Subcutaneous abdominal adipose tissue (tissue), 5 donors: ENCODE results near the gene LMO1.
A peak's percentile ranks its signal among the peaks of the same experiment; 100 is the strongest.

ENCODE experiments used
- H3K27ac ChIP-seq: one replicate; pipeline ENCODE4 v1.7.0; 2013; ENCODE audit warnings: low read depth, mild to moderate bottlenecking, inconsistent platforms, low read length, moderate library complexity
- H3K27me3 ChIP-seq, 5 donors: one replicate each; pipeline ENCODE4 v1.7.0; 2013; ENCODE audit warnings: low read length in 5 of 5, inconsistent platforms in 1 of 5; ENCODE audit not compliant: control insufficient read depth in 5 of 5, insufficient read depth in 4 of 5
- H3K36me3 ChIP-seq, 5 donors: one replicate each; pipeline ENCODE4 v1.7.0; 2013; ENCODE audit warnings: low read length in 5 of 5; ENCODE audit not compliant: control insufficient read depth in 5 of 5, insufficient read depth in 5 of 5
- H3K4me1 ChIP-seq, 5 donors: one replicate each; pipeline ENCODE4 v1.7.0; 2013; ENCODE audit warnings: low read length in 5 of 5, mild to moderate bottlenecking in 3 of 5, moderate library complexity in 1 of 5; ENCODE audit not compliant: control insufficient read depth in 5 of 5, insufficient read depth in 5 of 5
- H3K4me3 ChIP-seq, 5 donors: one replicate each; pipeline ENCODE4 v1.7.0; 2013; ENCODE audit warnings: low read length in 5 of 5, low read depth in 1 of 5
- H3K9ac ChIP-seq, 5 donors: one replicate each; pipeline ENCODE4 v1.7.0; 2013; ENCODE audit warnings: low read length in 5 of 5, mild to moderate bottlenecking in 4 of 5, moderate library complexity in 3 of 5
- H3K9me3 ChIP-seq, 5 donors: one replicate each; pipeline ENCODE4 v1.7.0; 2013; ENCODE audit warnings: low read length in 5 of 5; ENCODE audit not compliant: control insufficient read depth in 5 of 5
- donor health status: healthy.
- donor health status: healthy.
- donor health status: healthy.
- donor health status: healthy.
- donor health status: healthy.

The LMO1 gene

DNA sequence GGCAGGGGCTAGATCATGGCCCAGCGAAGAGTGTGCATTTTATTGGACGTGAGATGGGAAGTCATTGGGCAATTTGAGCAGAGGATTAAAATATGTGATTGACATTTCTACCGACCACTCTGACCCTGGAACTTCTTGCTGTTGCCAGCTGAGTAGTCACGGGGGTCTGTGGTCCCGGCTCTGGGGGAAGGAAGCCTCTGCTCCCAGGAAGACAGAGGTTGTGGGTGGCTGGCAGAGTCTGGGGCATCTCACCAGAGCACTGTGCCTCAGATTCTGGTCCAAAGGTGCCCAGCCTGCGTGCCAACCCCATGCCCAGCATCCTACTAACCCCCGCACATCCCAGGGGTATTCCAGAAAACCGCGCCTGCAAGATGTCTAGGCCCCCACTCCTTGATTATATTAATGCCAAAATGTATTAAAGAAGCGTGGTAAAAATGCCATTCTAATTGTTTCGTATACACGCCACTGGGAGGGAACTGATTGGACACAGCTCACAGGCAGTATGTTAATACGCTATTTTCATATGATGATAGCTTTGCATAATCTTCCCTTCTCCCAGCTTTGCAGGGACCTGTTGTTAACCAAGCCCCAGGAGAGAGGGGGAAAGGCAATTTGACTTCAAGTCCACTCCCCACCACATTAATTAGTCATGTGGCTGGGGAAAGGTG lies 25.3 kb upstream of the LMO1 start:
- H3K4me1 ChIP-seq = peaks cover 0 to 21% (median 3%) of the 10 kb centered on the region in 5 donors
- no peak overlapping the region for H3K4me3 ChIP-seq
- H3K9ac ChIP-seq = no peak overlapping the region
- H3K27me3 ChIP-seq = peaks cover 0 to 2% (median 0%) of the 10 kb centered on the region in 5 donors
- no peak overlapping the region for H3K27ac ChIP-seq
- no peaks in the 10 kb centered on the region for H3K9me3 ChIP-seq
- H3K36me3 ChIP-seq = no peaks in the 10 kb centered on the region

DNA sequence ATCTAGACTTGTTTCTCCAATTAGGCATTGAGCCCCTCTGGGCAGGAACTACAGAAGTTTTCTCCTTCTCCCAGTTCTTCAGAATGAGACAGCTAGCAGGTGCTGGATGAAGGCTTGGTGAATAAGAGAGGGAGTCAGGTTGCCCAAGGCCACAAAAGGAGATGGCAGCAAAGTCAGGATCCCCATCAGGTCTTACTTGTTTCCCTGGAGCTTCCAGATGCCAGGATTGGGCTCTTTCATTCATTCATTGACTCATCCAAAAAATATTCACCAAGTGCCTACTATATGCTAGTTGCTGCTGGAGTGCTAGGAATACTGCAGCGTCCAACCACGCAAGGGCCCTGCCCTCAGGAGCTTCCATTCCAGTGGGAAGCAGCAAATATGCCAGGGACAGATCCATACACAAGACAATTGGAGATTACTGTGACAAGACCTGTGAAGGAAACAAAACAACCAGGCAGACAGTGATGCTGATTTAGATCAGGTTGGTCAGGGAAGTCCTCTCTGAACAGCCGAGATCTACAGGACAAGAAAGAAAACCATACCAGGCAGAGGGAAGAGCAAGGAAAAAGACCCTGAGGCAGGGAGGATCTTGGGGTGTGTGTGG lies 24.6 kb upstream of the LMO1 start:
- peaks cover 0 to 24% (median 3%) of the 10 kb centered on the region in 5 donors for H3K4me1 ChIP-seq
- H3K9ac ChIP-seq = no peak overlapping the region
- H3K4me3 ChIP-seq = no peak overlapping the region
- H3K27me3 ChIP-seq = peaks cover 0 to 6% (median 0%) of the 10 kb centered on the region in 5 donors
- H3K36me3 ChIP-seq = no peaks in the 10 kb centered on the region
- H3K9me3 ChIP-seq = no peaks in the 10 kb centered on the region
- no peak overlapping the region for H3K27ac ChIP-seq

DNA sequence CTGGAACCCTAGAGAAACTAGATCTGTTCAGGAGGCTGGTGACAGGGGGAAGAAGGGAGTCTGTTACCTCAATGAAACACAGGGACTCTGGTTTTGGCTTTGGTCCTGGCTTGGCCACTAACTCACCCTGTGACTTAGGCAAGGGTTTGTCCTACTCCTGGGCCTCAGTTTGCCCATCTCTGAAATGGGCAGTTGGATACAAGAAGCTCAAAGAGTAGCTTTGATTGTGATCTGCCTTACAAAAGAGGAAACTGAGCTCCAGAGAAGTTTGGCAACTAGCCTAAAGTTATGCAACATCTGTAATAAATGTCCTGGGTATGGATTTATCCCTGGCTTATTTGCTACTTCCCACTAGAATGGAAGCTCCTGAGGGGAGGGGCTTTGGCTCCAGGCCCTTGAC lies 24.0 kb upstream of the LMO1 start:
- Histone ChIP-seq H3K9ac (no peak overlapping the region), H3K4me3 (no peak overlapping the region), H3K9me3 (no peaks in the 10 kb centered on the region), H3K4me1 (peaks cover 0 to 30% (median 4%) of the 10 kb centered on the region in 5 donors), H3K36me3 (no peaks in the 10 kb centered on the region), H3K27me3 (peaks cover 0 to 6% (median 0%) of the 10 kb centered on the region in 5 donors), H3K27ac (no peak overlapping the region)

DNA sequence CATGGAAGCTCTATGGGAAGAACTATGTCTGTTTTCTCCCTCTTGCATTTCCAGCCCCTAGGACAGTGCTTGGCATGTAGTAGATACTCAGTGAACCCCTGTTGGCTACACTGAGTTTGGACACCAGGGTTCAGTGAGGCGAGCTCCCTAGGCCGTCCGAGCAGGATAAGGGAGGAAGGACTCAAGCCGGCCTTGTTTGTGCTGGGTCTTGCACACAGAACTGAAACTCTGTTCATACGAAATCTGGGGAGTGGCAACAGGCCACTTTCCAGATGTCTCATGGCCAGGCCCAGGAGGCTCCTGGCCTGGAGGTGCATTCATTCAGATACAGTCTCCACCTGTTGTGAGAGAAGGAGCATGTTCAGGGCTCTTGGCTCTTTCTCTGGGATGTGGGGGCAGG lies 23.6 kb upstream of the LMO1 start:
- Histone ChIP-seq H3K9me3 (no peaks in the 10 kb centered on the region), H3K4me1 (peaks cover 0 to 32% (median 4%) of the 10 kb centered on the region in 5 donors), H3K27ac (no peak overlapping the region)

DNA sequence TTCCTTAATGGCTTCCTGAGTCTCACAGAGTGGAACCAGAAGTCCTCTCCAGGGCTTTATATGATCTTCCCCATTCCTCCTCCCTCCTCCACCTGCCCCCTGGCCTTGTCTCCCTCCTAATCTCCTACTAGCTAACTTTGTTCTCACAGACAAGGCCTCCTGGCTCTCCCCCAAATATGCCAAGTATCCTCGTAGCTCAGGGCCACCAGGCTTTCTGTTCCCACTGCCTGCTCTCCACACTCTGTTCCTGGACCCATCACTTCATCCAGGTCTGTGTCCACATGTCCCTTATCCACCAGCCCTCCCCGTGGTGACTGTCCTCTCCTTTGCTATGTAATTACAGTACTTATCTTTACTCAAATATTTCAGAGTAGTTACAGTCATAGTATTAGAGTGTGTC lies 23.2 kb upstream of the LMO1 start:
- Histone ChIP-seq H3K27ac (no peak overlapping the region), H3K4me3 (no peak overlapping the region), H3K9ac (no peak overlapping the region), H3K9me3 (no peaks in the 10 kb centered on the region), H3K4me1 (peaks cover 0 to 32% (median 4%) of the 10 kb centered on the region in 5 donors), H3K27me3 (peaks cover 0 to 12% (median 5%) of the 10 kb centered on the region in 5 donors), H3K36me3 (no peaks in the 10 kb centered on the region)

More for the DNA sequence above, 23.6 kb upstream of the LMO1 start:
- peaks cover 0 to 9% (median 4%) of the 10 kb centered on the region in 5 donors for H3K27me3 ChIP-seq
- H3K36me3 ChIP-seq = no peaks in the 10 kb centered on the region
- no peak overlapping the region for H3K9ac ChIP-seq
- no peak overlapping the region for H3K4me3 ChIP-seq

DNA sequence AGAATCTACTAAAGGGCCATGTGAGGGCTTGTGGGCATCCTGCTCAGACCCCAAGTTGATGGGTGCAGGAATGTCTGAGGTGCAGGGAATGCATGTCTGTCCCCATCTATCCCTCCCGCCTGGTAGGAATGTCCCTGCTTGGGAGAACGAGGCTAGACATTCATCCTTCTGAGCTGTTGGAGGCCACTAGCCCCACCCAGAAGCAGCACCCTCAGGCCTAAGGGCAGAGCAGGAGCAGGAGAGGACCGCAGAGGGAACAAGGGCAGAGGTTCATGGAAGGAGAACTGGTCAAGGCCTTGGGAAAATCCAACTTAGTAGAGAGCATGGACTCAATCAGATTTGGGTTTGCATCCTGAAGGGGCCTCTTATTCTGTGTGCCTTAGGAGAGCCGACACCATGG lies 22.1 kb upstream of the LMO1 start:
- Histone ChIP-seq H3K36me3 (no peaks in the 10 kb centered on the region), H3K27ac (no peak overlapping the region), H3K4me1 (peaks cover 0 to 32% (median 4%) of the 10 kb centered on the region in 5 donors), H3K4me3 (no peak overlapping the region), H3K9me3 (peaks cover 0 to 5% (median 3%) of the 10 kb centered on the region in 5 donors), H3K9ac (no peak overlapping the region), H3K27me3 (peaks cover 0 to 19% (median 8%) of the 10 kb centered on the region in 5 donors)

DNA sequence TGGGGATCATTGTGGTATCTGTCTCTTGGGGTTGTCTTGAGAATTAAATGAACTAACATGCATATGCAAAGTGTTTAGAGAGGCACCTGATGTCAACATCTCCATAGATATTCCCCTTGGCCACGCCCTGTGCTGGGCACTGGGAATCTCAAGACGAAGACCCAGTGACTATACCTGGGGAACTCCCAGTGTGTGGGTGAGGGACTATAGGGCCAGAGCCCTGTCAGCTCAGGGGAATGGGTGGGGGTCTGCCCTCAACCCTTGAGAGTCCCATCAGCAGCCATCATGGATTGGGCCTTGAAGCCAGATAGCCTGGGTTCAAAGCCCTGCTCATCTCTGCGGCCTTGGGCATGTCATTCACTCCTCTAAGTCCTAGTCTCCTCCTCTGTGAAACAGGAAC lies 21.6 kb upstream of the LMO1 start:
- H3K4me1 ChIP-seq = peaks cover 0 to 28% (median 4%) of the 10 kb centered on the region in 5 donors
- H3K9me3 ChIP-seq = peaks cover 0 to 5% (median 3%) of the 10 kb centered on the region in 5 donors
- H3K36me3 ChIP-seq = no peaks in the 10 kb centered on the region
- H3K27ac ChIP-seq = no peak overlapping the region
- no peak overlapping the region for H3K9ac ChIP-seq
- peaks cover 0 to 19% (median 8%) of the 10 kb centered on the region in 5 donors for H3K27me3 ChIP-seq
- no peak overlapping the region for H3K4me3 ChIP-seq

DNA sequence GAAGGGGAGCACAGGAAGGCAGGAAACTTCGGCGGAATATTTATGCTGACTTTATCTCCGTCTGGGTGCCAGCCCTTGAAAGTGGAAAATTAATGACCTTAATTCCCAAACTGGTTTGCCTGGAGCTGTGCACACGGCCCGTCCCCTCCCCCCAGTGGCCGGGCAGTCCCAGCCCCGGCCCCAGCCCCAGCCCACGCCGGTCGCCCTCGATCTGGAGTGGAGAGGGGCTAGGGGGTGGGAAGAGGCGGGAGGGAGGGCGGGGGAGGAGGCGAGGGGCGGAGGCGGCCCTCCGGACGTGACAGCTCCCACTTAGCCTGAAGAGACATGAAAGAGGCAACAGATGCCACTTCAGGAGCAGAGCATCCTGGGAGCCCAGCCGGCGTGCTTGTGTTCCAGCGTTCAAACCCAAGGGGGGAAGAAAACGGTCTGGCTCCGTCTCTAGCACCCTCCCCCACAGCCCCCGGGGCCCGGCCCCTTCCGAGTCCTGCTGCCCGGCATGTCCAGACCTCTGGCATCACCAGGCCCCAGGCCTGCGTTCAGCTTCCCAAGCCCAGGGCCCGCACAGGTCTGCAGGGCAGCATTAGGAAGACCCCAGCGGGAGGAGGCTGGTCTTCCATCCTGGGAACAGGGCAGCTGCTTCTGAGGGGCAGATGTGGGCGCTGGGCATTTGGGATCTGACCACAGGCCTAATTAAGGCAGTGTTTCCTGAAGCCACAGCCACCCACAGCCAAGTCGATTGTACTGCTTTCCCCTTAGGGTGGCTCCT lies 20.0 kb upstream of the LMO1 start:
- no peak overlapping the region for H3K9ac ChIP-seq
- peaks cover 0 to 5% (median 3%) of the 10 kb centered on the region in 5 donors for H3K9me3 ChIP-seq
- no peak overlapping the region for H3K27ac ChIP-seq
- peak overlapping the region in 1 of 5 donors; percentile 24 for H3K4me3 ChIP-seq
- peaks cover 0 to 13% (median 4%) of the 10 kb centered on the region in 5 donors for H3K4me1 ChIP-seq
- H3K36me3 ChIP-seq = no peaks in the 10 kb centered on the region
- H3K27me3 ChIP-seq = peaks cover 0 to 24% (median 9%) of the 10 kb centered on the region in 5 donors

DNA sequence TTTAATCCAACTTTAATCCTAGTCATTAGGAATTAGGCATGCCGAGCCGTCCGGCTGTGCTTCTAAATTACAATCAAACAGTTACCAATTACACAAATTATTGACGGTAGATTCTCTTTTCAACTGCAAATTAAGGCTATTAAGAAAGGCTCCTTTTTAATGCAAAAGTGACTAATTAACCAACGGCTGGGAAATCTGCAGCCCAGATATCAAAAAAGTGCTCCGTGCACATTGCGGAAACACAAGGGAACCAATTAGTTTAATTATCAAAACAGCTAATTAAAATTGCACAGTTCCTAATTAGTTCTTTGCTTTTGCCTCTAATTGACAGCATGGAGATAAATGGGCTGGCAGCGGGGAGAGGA lies 19.4 kb upstream of the LMO1 start:
- H3K4me1 ChIP-seq = peaks cover 0 to 12% (median 4%) of the 10 kb centered on the region in 5 donors
- peaks cover 0 to 24% (median 9%) of the 10 kb centered on the region in 5 donors for H3K27me3 ChIP-seq
- no peak overlapping the region for H3K27ac ChIP-seq
- H3K9me3 ChIP-seq = peaks cover 0 to 5% (median 3%) of the 10 kb centered on the region in 5 donors
- H3K4me3 ChIP-seq = peak overlapping the region in 1 of 5 donors; percentile 24
- H3K9ac ChIP-seq = no peak overlapping the region
- no peaks in the 10 kb centered on the region for H3K36me3 ChIP-seq

DNA sequence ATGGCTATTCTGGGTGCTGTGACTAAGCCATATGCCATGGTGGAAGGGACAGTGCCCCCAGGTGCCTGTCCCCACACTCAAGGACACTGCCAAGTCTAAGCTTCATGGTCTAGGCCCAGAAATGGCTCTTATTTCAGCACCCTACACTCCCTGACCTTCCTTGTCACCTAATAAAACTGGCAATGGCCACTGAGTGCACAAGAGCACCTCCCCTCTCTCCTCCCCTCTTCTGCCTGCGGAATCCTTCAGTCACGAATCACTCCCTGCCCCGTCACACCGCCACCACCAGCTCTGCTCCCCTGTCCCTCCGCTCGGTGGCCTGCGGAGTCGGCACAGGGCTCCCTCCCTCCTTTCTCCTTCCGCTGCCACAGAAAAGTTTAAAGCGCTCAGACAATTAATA lies 19.0 kb upstream of the LMO1 start:
- Histone ChIP-seq H3K27ac (no peak overlapping the region), H3K9ac (no peak overlapping the region), H3K4me1 (peaks cover 0 to 12% (median 4%) of the 10 kb centered on the region in 5 donors), H3K9me3 (peaks cover 0 to 5% (median 3%) of the 10 kb centered on the region in 5 donors), H3K36me3 (no peaks in the 10 kb centered on the region), H3K27me3 (peaks cover 0 to 24% (median 9%) of the 10 kb centered on the region in 5 donors), H3K4me3 (no peak overlapping the region)
